ENCODE data around the gene TMEM218. TPM values are rescaled to one million over a fixed set of nuclear protein-coding genes. Genes with fewer than 3 reads are reported as not detected.

TMEM218 gene
- total RNA-seq (10 to 100 TPM in 1 of 2 donors, 1 to 10 TPM in 1; 9.9 to 16.9 TPM), polyA plus RNA-seq (10 to 100 TPM; 31.9 to 34.7 TPM)
- long read RNA-seq, donor 1, partial matches to known transcripts: 0 of 21 reads
- long read RNA-seq, donor 1, other reads (novel, unspliced or antisense): 18 of 21 reads
- long read RNA-seq, donor 2, full-length matches to known transcripts: 3 of 6 reads
- long read RNA-seq, donor 2, partial matches to known transcripts: 1 of 6 reads
- long read RNA-seq, donor 2, other reads (novel, unspliced or antisense): 2 of 6 reads

- Histone ChIP-seq H3K4me3 (ENCODE audit: low read length in 2 of 2) (peak within 1 kb of the TSS; percentile 67 to 78), H3K27ac (ENCODE audit: low read depth in 1 of 2, low read length in 2 of 2) (peak within 1 kb of the TSS in 1 of 2 donors; percentile 53), H3K36me3 (ENCODE audit: control insufficient read depth in 1 of 2, insufficient read depth in 2 of 2, low read length in 1 of 2) (no peaks in the 10 kb centered on the region), H3K27me3 (ENCODE audit: control insufficient read depth in 1 of 2, insufficient read depth in 2 of 2, low read length in 1 of 2) (no peaks in the 10 kb centered on the region), H3K9me3 (ENCODE audit: control insufficient read depth, low read length) (no peaks in the 10 kb centered on the region), H3K4me1 (ENCODE audit: control insufficient read depth in 1 of 2, insufficient read depth in 2 of 2, low read length in 2 of 2) (peaks cover 0 to 3% of the 10 kb centered on the region in 2 donors)
- DNase-seq (peak; percentile 100), ATAC-seq (ENCODE audit: low FRiP score) (peak; percentile 100)
- intact Hi-C loops (cut with DNase I): loop anchor here (5.0 to 10.0 kb wide), 3 partner anchors 157 to 481 kb away; partner anchors contain the start of genes CCDC15 (in 1 of the 2), EI24 (in 1 of the 2) and STT3A (in 1 of the 2)
- 5 to 6% methylated on average over 49 of the region's 49 CpGs for WGBS, 2 donors
Observed at GRCh38 chr11:125111343-125112207, at the start of gene TMEM218. TSS of gene TMEM218 (minus strand) at chr11:125111626. CDS start at chr11:125102241, 9,385 bp downstream.

GRCh38 chr11:125157953-125158680 lies 46.7 kb upstream of the TMEM218 start:
- DNase-seq: peak in 1 of 2 donors; percentile 19
- no peaks in the 10 kb centered on the region for H3K27me3 ChIP-seq (ENCODE audit: control insufficient read depth in 1 of 2, insufficient read depth in 2 of 2, low read length in 1 of 2)
- intact Hi-C loops (cut with DNase I): no loop called here
- no peaks in the 10 kb centered on the region for H3K9me3 ChIP-seq (ENCODE audit: control insufficient read depth, low read length)
- no peak for ATAC-seq (ENCODE audit: low FRiP score)
- no peak overlapping the region for H3K4me3 ChIP-seq (ENCODE audit: low read length in 2 of 2)
- 90 to 92% methylated on average over 10 of the region's 10 CpGs for WGBS, 2 donors
- no peaks in the 10 kb centered on the region for H3K4me1 ChIP-seq (ENCODE audit: control insufficient read depth in 1 of 2, insufficient read depth in 2 of 2, low read length in 2 of 2)
- H3K36me3 ChIP-seq (ENCODE audit: control insufficient read depth in 1 of 2, insufficient read depth in 2 of 2, low read length in 1 of 2): no peaks in the 10 kb centered on the region
- H3K27ac ChIP-seq (ENCODE audit: low read depth in 1 of 2, low read length in 2 of 2): no peak overlapping the region

GRCh38 chr11:125157118-125157733 lies 45.8 kb upstream of the TMEM218 start:
- intact Hi-C loops (cut with DNase I): no loop called here
- Histone ChIP-seq H3K36me3 (ENCODE audit: control insufficient read depth in 1 of 2, insufficient read depth in 2 of 2, low read length in 1 of 2) (no peaks in the 10 kb centered on the region), H3K9me3 (ENCODE audit: control insufficient read depth, low read length) (no peaks in the 10 kb centered on the region), H3K27me3 (ENCODE audit: control insufficient read depth in 1 of 2, insufficient read depth in 2 of 2, low read length in 1 of 2) (no peaks in the 10 kb centered on the region), H3K4me3 (ENCODE audit: low read length in 2 of 2) (no peak overlapping the region), H3K4me1 (ENCODE audit: control insufficient read depth in 1 of 2, insufficient read depth in 2 of 2, low read length in 2 of 2) (no peaks in the 10 kb centered on the region), H3K27ac (ENCODE audit: low read depth in 1 of 2, low read length in 2 of 2) (no peak overlapping the region)
- peak in 1 of 2 donors; percentile 10 for DNase-seq
- ATAC-seq (ENCODE audit: low FRiP score): no peak
- WGBS, 2 donors: 78 to 96% methylated on average over 6 of the region's 6 CpGs

- intact Hi-C loops (cut with DNase I): no loop called here
Observed at GRCh38 chr11:125156346-125157117, 45.1 kb upstream of the TMEM218 start.

GRCh38 chr11:125155767-125156166 lies 44.3 kb upstream of the TMEM218 start:
- WGBS, 2 donors: 90 to 91% methylated on average over 4 of the region's 4 CpGs
- H3K4me3 ChIP-seq (ENCODE audit: low read length in 2 of 2): no peak overlapping the region
- H3K36me3 ChIP-seq (ENCODE audit: control insufficient read depth in 1 of 2, insufficient read depth in 2 of 2, low read length in 1 of 2): no peaks in the 10 kb centered on the region
- no peaks in the 10 kb centered on the region for H3K27me3 ChIP-seq (ENCODE audit: control insufficient read depth in 1 of 2, insufficient read depth in 2 of 2, low read length in 1 of 2)
- DNase-seq: peak in 1 of 2 donors; percentile 12
- no peak overlapping the region for H3K27ac ChIP-seq (ENCODE audit: low read depth in 1 of 2, low read length in 2 of 2)
- H3K4me1 ChIP-seq (ENCODE audit: control insufficient read depth in 1 of 2, insufficient read depth in 2 of 2, low read length in 2 of 2): no peaks in the 10 kb centered on the region
- intact Hi-C loops (cut with DNase I): no loop called here
- no peak for ATAC-seq (ENCODE audit: low FRiP score)
- no peaks in the 10 kb centered on the region for H3K9me3 ChIP-seq (ENCODE audit: control insufficient read depth, low read length)

More at GRCh38 chr11:125156346-125157117, 45.1 kb upstream of the TMEM218 start:
- 87 to 89% methylated on average over 8 of the region's 8 CpGs for WGBS, 2 donors
- Histone ChIP-seq H3K27me3 (ENCODE audit: control insufficient read depth in 1 of 2, insufficient read depth in 2 of 2, low read length in 1 of 2) (no peaks in the 10 kb centered on the region), H3K4me3 (ENCODE audit: low read length in 2 of 2) (no peak overlapping the region), H3K36me3 (ENCODE audit: control insufficient read depth in 1 of 2, insufficient read depth in 2 of 2, low read length in 1 of 2) (no peaks in the 10 kb centered on the region), H3K9me3 (ENCODE audit: control insufficient read depth, low read length) (no peaks in the 10 kb centered on the region), H3K27ac (ENCODE audit: low read depth in 1 of 2, low read length in 2 of 2) (no peak overlapping the region), H3K4me1 (ENCODE audit: control insufficient read depth in 1 of 2, insufficient read depth in 2 of 2, low read length in 2 of 2) (no peaks in the 10 kb centered on the region)
- peak in 1 of 2 donors; percentile 51 for DNase-seq
- ATAC-seq (ENCODE audit: low FRiP score): no peak

GRCh38 chr11:125155100-125155444 lies 43.6 kb upstream of the TMEM218 start:
- DNase-seq (no peak), ATAC-seq (ENCODE audit: low FRiP score) (no peak)
- WGBS, 2 donors: 88 to 90% methylated on average over 6 of the region's 6 CpGs
- no peak overlapping the region for H3K4me3 ChIP-seq (ENCODE audit: low read length in 2 of 2)
- intact Hi-C loops (cut with DNase I): no loop called here
- no peak overlapping the region for H3K27ac ChIP-seq (ENCODE audit: low read depth in 1 of 2, low read length in 2 of 2)
- no peaks in the 10 kb centered on the region for H3K9me3 ChIP-seq (ENCODE audit: control insufficient read depth, low read length)
- no peaks in the 10 kb centered on the region for H3K27me3 ChIP-seq (ENCODE audit: control insufficient read depth in 1 of 2, insufficient read depth in 2 of 2, low read length in 1 of 2)
- no peaks in the 10 kb centered on the region for H3K36me3 ChIP-seq (ENCODE audit: control insufficient read depth in 1 of 2, insufficient read depth in 2 of 2, low read length in 1 of 2)
- H3K4me1 ChIP-seq (ENCODE audit: control insufficient read depth in 1 of 2, insufficient read depth in 2 of 2, low read length in 2 of 2): no peaks in the 10 kb centered on the region

GRCh38 chr11:125154378-125155099 lies 43.1 kb upstream of the TMEM218 start:
- intact Hi-C loops (cut with DNase I): no loop called here
- ATAC-seq (ENCODE audit: low FRiP score): no peak
- WGBS, 2 donors: 55 to 65% methylated on average over 7 of the region's 7 CpGs

More at GRCh38 chr11:125154378-125155099, 43.1 kb upstream of the TMEM218 start:
- no peaks in the 10 kb centered on the region for H3K4me1 ChIP-seq (ENCODE audit: control insufficient read depth in 1 of 2, insufficient read depth in 2 of 2, low read length in 2 of 2)
- no peaks in the 10 kb centered on the region for H3K27me3 ChIP-seq (ENCODE audit: control insufficient read depth in 1 of 2, insufficient read depth in 2 of 2, low read length in 1 of 2)
- no peak overlapping the region for H3K27ac ChIP-seq (ENCODE audit: low read depth in 1 of 2, low read length in 2 of 2)
- no peaks in the 10 kb centered on the region for H3K36me3 ChIP-seq (ENCODE audit: control insufficient read depth in 1 of 2, insufficient read depth in 2 of 2, low read length in 1 of 2)
- no peak overlapping the region for H3K4me3 ChIP-seq (ENCODE audit: low read length in 2 of 2)
- no peaks in the 10 kb centered on the region for H3K9me3 ChIP-seq (ENCODE audit: control insufficient read depth, low read length)
- DNase-seq: peak in 1 of 2 donors; percentile 42
